IPS-18c (cell line): ENCODE data around the gene LRR1.
"Not testable (repeated sequence)": the region's sequence is repeated elsewhere in the genome, so short reads cannot be mapped to it uniquely, and the experiment has no call there.

Source experiments
- H3K4me3 ChIP-seq: 2 replicates; pipeline ENCODE4 v1.7.0; 2013; ENCODE audit warnings: low read depth, mild to moderate bottlenecking, low read length, moderate library complexity; ENCODE audit not compliant: insufficient read depth
- H3K9me3 ChIP-seq: one replicate; pipeline ENCODE4 v1.6.1; 2013; ENCODE audit warnings: mild to moderate bottlenecking, low read length, moderate library complexity; ENCODE audit not compliant: control insufficient read depth, insufficient read depth

The LRR1 gene

DNA sequence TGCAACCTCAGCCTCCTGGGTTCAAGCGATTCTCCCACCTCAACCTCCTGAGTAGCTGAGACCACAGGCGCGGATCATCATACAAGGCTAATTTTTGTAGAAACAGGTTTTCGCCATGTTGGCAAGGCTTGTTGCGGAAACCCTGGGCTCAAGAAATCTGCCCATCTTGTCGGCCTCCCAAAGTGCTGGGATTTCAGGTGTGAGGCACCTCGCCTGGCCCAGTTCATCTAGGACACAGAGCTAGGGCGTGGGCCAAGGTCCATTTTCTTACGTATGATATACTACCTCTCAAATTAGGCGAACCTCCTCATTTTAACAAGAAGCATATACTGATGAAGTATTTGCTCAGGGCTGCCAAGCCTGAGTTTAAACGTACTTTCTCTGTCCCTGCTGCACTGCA lies 14.7 kb upstream of the LRR1 start:
- H3K4me3 ChIP-seq = peak overlapping the region; percentile 88
- no peaks in the 10 kb centered on the region for H3K9me3 ChIP-seq

DNA sequence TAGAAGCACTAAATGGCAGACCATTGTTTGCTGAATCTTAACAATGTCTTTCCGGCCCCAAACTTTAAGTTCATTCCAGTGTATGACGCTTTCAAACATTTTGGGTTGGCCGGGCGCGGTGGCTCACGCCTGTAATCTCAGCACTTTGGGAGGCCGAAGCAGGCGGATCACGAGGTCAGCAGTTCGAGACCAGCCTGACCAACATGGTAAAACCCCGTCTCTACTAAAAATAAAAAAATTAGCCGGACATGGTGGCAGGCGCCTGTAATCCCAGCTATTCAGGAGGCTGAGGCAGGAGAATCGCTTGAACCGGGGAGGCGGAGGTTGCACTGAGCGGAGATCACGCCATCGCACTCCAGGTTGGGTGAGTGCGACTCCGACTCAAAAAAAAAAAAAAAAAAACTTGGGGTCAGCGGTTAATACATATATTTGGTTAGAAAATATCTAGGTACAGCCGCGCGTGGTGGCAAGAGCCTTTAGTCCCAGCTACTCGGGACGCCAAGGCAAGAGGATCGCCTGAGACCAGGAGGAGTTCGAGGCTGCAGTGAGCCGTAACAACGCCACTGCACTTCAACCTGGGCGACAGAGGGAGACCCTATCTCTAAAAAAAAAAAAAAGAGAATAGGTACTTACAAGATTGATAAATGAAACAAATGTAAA lies 13.6 kb upstream of the LRR1 start:
- H3K4me3 ChIP-seq = peak overlapping the region; percentile 88
- not testable (repeated sequence) for H3K9me3 ChIP-seq

DNA sequence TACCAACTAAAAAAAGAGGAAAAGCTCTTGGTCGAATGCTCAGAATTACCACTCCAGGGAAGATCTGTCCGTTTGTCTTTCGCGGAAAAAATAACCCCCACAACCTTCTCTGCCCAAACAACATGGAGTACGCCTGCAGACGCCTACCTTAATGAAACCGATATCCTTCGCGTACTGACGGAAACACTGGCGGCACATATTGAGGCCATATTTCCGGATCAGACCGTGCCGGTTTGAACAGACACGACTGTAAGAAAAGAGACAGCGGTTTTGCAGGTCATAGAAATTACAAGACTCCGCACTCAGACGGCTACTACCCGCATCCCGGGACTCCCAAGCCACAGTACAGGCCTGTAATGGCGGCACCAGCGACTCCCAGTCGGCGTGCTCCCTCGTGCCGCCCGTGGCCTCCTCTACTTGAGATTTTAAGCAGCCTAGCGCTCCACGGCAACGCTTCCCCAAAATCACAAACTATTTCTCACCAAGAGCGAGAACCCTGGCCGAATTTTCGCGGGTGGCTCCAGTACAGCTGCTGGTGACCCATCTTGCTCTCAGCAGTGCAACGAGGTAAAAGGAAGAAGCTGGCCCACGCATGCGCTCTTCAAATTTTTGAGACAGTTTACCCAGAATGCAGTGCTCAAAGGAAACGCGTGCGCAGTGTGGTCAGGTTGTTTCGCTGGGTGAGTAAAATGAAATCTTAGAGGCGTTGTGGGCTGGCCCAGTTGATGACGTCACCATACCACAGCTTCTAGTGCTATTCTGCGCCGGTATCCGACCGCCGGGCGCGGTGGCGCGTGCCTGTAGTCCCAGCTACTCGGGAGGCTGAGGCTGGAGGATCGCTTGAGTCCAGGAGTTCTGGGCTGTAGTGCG lies 12.7 kb upstream of the LRR1 start, which contains the start of gene RPS29:
Gene RPS29, minus strand, starts transcription at position 578 of the 870 bp plus-strand sequence. Its CDS starts 34 bp downstream, at position 544.
- H3K9me3 ChIP-seq = no peaks in the 10 kb centered on the region
- peak within 1 kb of the TSS; percentile 88 for H3K4me3 ChIP-seq

DNA sequence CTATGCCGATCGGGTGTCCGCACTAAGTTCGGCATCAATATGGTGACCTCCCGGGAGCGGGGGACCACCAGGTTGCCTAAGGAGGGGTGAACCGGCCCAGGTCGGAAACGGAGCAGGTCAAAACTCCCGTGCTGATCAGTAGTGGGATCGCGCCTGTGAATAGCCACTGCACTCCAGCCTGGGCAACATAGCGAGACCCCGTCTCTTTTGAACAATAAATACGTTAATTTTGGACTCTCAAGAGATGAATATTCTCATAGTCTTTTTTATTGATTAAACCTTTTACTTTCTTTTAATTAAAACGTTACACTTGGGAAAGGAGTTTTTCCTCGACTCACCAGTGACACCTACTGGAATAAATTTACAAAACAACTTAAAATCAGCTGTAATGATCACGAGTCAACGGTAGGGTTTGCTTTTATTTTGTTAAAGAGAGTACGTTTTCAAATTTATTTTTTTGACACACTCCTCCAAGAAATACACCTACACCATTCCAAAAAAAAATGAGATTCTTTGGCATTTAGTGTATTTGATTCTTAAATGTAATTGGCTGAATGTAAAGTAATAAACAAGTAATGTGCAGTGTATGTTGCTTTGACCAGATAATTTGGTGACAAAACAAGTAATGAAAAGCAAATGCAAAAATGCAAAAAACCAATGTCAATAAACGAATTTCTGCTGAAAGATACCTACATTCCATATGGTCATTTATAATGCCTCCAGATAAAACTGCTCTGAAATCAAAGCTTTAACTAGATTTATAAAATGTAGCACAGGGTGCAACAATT lies 11.9 kb upstream of the LRR1 start:
- Histone ChIP-seq H3K9me3 (no peaks in the 10 kb centered on the region), H3K4me3 (no peak overlapping the region; the same call in 1 of the 2 replicates)

DNA sequence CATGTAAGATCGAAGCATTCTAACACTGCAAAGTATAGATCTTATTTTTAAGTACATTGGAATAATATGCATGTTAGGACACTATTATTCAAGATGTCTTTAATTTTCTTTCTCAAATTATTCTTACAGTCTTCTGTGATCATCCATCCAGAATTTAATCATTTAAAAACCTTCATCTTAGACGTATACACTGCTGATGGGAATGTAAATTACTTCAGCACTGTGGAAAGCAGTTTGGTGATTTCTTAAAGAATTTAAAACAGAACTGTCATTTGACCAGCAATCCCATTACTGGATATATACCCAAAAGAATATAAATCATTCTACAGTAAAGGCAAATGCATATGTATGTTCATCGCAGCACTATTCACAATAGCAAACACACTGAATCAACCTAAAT lies 9.4 kb upstream of the LRR1 start:
- Histone ChIP-seq H3K9me3 (no peaks in the 10 kb centered on the region), H3K4me3 (no peak overlapping the region)

DNA sequence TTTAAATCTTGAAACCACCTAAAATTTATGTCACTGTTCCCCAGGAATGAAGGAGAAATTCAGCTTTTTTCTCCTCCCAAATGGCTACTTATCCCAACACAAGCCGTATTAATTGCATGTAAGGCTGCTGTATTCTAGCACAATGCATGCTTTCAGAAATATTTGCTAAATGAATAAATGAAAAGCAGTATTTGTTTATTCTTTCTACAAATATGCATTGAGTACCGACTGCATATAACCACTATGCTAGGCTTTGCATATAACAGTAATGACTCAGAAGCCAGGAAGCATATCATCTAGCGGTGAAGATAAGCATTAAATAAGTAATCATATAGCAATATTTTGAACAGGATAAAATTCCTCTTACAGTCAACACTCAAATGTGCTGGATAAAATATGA lies 5.7 kb upstream of the LRR1 start:
- Histone ChIP-seq H3K9me3 (no peaks in the 10 kb centered on the region), H3K4me3 (no peak overlapping the region)

DNA sequence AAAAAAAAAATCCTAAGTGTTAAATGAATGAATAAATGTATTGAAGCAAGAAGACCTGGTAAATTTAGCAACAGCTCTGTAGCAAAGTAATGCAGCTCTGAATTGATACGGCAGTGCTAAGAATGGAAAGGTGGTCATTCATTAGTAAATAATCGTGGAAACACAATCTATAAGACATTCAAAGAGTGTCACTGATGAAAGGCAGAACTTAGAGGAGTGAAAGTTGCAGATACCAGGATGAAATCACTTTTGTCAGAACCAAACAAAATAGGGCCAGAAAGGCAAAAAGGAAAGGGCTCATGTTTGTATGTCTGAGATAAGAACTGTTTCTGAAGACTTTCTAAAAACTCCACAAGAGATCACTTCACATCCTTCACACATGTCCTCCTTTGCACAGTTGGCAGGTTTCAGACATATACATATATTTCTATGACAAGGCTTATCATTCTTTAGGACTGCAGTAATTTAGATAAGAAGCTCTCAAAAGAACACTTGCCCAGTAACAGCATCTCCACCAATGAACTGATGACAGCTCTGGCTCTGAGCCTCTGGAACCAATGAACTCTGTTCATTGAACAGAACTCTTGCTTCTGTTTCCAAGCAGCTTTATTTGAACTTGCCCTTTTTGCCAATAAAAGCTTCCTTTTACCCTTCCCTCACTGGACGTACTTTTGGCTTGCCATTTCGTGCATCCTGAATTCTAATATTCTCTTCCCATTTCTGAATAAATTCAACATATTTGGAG lies 4.2 kb upstream of the LRR1 start:
- Histone ChIP-seq H3K9me3 (no peaks in the 10 kb centered on the region), H3K4me3 (no peak overlapping the region)

DNA sequence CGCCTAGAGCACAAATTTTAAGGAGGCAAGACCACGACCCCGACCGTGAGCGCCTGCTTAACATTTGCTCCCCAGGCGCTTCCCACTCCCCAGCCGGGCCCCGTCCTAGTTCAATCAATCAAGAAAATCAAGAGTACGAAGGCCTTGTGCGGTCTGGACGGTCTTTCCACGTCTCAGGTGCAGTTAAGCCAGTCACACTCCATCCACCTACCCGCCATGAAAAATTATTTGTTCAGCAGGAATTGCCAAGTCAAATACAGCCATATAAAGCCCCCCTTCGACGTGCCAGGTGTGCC lies 603 bp upstream of the LRR1 start:
- Histone ChIP-seq H3K4me3 (peak overlapping the region; percentile 95), H3K9me3 (no peaks in the 10 kb centered on the region)

DNA sequence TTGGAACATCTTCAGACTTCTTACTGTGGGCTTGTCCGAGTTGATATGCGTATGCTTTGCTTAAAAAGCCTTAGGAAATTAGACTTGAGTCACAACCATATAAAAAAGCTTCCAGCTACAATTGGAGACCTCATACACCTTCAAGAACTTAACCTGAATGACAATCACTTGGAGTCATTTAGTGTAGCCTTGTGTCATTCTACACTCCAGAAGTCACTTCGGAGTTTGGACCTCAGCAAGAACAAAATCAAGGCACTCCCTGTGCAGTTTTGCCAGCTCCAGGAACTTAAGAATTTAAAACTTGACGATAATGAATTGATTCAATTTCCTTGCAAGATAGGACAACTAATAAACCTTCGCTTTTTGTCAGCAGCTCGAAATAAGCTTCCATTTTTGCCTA lies 8.8 kb downstream of the LRR1 start:
- no peak overlapping the region for H3K4me3 ChIP-seq
- H3K9me3 ChIP-seq = no peaks in the 10 kb centered on the region

DNA sequence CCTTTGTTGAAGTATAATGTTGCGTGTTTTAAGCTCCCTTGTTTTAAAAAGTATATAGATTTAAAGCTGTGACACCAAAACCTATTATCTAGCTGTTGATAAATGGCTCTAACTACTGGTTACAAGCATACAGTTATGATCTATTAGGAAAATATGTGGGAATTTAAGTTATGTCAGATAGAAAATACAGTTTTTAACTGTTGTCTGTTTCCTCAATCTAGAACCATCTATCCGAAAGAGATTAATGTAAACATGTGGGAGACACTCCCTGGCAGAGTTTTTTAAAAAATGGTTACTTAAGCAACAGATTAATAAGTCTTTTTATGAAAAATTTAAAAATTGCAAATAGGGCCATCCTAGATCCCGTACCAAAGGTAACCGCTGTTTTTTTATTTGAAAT lies 13.5 kb downstream of the LRR1 start:
- H3K9me3 ChIP-seq = no peaks in the 10 kb centered on the region
- H3K4me3 ChIP-seq = no peak overlapping the region

DNA sequence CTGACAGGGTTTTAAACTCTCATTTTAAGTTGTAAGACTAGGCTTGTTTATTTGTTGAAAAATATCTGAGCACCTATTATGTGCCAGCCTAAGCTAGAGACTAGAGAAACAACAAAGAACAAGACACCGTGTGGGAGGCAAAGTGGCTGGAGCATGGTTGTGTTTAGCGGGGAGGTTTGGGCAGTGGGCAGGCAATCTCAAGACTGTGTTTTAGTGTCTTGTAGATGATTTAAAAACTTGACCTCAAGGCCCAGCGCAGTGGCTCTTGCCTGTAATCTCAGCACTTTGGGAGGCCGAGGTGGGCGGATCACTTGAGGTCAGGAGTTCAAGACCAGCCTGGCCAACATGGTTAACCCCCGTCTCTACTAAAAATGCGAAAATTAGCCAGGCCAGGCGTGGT lies 13.9 kb downstream of the LRR1 start:
- H3K9me3 ChIP-seq = no peaks in the 10 kb centered on the region
- H3K4me3 ChIP-seq = no peak overlapping the region

DNA sequence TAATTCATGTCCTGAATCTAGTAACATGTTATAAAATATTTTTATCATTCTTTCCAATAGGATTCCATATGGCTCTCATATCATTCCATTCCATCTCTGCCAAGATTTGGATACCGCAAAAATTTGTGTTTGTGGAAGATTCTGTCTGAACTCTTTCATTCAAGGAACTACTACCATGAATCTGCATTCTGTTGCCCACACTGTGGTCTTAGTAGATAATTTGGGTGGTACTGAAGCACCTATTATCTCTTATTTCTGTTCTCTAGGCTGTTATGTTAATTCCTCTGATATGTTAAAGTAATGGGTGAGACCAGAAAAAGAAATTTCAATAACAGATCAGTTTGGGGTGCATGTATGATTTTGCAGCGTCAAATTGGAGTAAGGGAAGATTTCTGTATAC lies 15.5 kb downstream of the LRR1 start:
- Histone ChIP-seq H3K9me3 (no peaks in the 10 kb centered on the region), H3K4me3 (no peak overlapping the region)

DNA sequence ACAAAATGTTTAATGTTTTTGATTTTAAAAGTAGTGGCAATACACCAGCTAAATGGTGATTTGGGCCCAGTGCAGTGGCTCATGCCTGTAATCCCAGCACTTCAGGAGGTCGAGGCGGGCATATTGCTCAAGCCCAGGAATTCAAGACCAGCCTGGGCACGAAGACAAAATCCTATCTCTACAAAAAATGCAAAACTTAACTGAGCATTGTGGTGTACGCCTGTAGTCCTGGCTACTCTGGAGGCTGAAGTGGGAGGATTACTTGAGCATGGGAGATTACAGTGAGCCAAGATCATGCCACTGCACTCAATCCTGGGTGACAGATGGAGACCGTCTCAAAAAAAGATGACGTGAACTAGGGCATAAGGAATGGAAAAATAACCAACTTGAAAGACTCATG lies 17.0 kb downstream of the LRR1 start:
- H3K9me3 ChIP-seq = no peaks in the 10 kb centered on the region
- no peak overlapping the region for H3K4me3 ChIP-seq

DNA sequence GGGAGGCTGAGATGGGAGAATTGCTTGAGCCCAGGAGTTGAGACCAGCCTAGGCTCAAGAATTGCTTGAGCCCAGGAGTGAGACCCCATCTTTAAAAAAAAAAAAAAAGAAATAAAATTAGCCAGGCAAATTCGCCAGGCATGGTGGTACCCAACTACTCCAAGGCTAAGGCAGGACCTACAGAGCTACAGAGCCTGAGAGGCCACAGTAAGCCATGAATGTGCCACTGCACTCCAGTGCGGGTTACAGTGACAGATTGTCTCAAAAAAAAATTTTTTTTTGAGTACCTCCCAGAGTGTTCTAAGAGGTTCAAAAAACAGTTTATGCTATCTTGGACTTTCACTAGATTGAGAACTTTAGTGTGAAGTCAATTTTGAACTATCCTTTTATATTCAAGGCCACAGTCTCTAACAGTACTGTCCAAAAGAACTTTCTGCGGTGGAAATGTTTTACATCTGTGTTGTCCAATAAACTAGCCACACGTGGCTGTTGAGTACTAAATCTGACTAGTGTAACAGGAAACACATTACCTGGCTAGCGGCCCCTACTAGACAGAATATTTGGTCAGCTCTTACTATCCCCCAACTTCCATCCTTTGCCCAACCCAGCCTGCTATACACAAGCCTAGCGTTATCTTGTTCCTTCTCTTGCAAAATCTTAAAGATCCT lies 19.2 kb downstream of the LRR1 start:
- H3K9me3 ChIP-seq = no peaks in the 10 kb centered on the region
- no peak overlapping the region for H3K4me3 ChIP-seq

DNA sequence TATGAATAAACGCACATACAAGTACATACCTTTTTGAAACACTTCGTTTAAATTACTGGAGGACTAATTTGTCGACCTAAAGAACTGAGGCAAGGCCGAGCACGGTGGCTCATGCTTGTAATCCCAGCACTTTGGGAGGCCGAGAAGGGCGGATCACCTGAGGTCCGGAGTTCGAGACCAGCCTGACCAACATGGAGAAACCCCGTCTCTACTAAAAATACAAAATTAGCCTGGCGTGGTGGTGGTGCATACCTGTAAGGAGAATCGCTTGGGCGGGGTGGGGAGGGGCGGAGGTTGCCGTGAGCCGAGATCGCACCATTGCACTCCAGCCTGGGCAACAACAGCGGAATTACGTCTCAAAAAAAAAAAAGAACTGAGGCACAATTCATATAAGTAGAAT lies 20.5 kb downstream of the LRR1 start:
- H3K9me3 ChIP-seq = not testable (repeated sequence)
- H3K4me3 ChIP-seq = peak overlapping the region; percentile 85

DNA sequence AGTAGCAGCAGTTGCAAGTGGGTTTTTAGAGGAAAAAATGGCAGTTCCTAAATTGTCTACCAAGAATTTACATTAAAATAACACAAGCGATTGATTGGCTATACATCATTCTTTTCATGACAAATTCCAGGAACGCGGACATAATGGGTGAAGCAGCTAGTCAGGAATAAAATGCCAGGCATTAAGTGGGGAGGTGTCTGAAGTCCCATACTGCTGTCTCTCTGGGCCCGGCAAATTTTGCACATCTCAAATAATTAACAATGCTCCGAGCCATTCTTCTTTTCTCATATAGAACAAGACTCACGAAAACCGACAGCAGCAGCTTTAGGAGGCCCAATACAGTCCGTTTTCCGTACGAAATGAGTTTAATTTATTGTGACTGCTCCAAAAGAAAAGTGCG lies 21.0 kb downstream of the LRR1 start:
- Histone ChIP-seq H3K4me3 (peak overlapping the region; percentile 85), H3K9me3 (no peaks in the 10 kb centered on the region)
